GM15510 (cell line): ENCODE results near the gene DBN1.

Source experiments
- POLR2A ChIP-seq: IDR thresholded peaks from 3 replicates; pipeline ENCODE4 v1.6.1; 2011; ENCODE audit warnings: borderline replicate concordance; ENCODE audit not compliant: insufficient read length; ENCODE audit errors: extremely low read depth

DBN1 gene

GRCh38 chr5:177421062-177421798 is 52.2 kb downstream of the DBN1 start:
- TF ChIP-seq POLR2A: no peak

GRCh38 chr5:177419046-177419445 is 54.4 kb downstream of the DBN1 start:
- TF ChIP-seq POLR2A: no peak

- TF ChIP-seq POLR2A: no peak
These were observed 59.0 kb downstream of the DBN1 start for GRCh38 chr5:177414481-177414880.

- TF ChIP-seq POLR2A: no peak
These were observed 60.7 kb downstream of the DBN1 start for GRCh38 chr5:177412603-177413233.

GRCh38 chr5:177410575-177410974 is 62.9 kb downstream of the DBN1 start:
- no peak for TF ChIP-seq POLR2A

GRCh38 chr5:177409043-177409801 is 64.2 kb downstream of the DBN1 start, which contains the start of gene F12:
F12 (minus strand) TSS chr5:177409564; CDS start chr5:177409527, 37 bp downstream.
- no peak for TF ChIP-seq POLR2A
